A204.1 (cell line): ENCODE results near the gene PRKCA.
A peak's percentile ranks its signal among the peaks of the same experiment; 100 is the strongest.
"Not testable (repeated sequence)": the region's sequence is repeated elsewhere in the genome, so short reads cannot be mapped to it uniquely, and the experiment has no call there.

Experiments used
- FAIRE-seq: peaks from 2 replicates; lab custom pipeline; 2012; peaks lifted over from hg19 to GRCh38; lab: Jason Lieb, UNC

PRKCA gene

DNA sequence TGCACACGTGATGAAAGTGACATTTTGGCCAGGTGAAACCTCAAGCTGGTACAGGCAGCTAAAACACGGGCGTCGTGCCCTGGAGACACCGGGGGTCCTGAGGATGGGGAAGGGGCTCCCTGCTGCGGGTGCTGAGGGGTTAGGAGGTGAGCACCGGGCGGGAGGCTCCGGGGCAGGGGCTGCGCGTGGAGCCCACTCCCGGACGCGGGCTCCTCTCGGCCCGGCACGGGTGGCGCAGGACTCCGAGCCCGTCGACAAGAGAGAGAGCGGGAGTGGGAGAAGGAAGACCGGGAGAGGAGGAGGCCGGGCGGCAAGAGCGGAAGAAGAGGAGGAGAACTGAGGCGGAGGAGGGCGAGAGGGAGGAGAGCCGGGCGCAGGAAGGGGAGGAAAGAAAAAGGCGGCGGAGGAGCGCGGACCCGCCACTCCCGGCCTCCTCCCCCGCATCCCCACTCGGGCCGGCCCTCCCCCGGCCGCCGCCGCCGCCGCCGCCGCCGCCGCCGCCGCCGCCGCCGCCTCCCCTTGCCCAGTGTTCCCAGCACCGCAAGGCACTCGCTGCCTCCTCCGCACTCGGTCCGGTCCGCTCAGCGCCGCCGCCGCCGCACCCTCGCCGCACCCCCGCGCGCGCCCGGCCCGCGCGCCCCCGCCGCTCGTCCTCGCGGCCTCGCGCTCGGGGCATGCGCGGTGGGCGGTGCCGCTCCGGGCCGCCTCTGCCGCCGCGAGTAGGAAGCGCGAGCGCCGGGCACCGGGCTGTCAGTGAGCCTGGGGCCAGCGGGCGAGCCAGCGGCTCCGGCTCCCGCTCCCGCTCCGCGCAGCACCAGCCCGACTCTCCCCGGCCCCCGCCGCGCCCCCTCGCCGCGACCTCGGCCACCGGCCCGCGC, at the start of gene PRKCA:
PRKCA (plus strand) TSS at position 750 of the 878 bp plus-strand sequence.
- FAIRE-seq, result no peak

- not testable (repeated sequence) for FAIRE-seq
Measured at GRCh38 chr17:66253458-66253857, 49.0 kb upstream of the PRKCA start.

DNA sequence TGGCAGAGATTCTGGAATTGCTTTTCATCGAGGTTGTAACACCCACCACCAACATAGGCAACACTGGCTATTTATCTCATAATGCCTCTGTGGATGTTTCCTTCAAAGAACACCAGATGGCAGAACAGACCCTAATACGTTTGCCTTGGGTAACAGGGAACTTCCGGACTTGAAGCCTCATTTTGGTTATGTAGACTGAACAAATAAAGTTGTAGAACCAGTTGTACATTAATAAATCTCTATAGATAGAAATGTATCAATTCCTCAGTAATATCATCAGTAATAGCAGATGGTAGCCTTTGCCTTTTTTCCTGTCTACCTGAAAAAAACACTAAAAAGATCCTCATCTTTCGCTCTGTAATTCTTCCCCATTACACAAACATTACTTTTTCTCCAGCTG, 47.3 kb upstream of the PRKCA start:
- peak; percentile 94 for FAIRE-seq

- no peak for FAIRE-seq
Measured at GRCh38 chr17:66255527-66255971, 46.9 kb upstream of the PRKCA start.

DNA sequence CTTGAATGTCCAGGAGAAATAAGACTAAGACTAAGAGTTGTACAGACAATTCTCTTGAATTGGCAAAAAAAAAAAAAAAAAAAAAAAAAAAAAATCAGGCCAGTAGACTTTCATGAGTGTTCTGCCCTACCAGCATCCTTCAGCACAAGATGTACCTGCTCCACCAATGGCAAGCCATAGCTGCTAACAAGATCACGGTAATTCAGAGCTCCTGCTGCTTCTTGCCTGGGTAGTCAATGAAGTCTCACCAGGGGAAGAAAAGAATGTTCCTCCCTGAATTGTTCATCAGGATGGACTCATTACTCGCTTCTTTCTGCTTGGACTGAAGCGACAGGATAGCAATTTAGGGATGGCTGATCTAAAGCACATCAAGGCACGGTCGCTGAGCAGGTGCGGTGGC, 42.1 kb upstream of the PRKCA start:
- no peak for FAIRE-seq

GRCh38 chr17:66260688-66261087, 41.7 kb upstream of the PRKCA start:
- FAIRE-seq, result no peak

GRCh38 chr17:66262767-66263166, 39.6 kb upstream of the PRKCA start:
- no peak for FAIRE-seq

DNA sequence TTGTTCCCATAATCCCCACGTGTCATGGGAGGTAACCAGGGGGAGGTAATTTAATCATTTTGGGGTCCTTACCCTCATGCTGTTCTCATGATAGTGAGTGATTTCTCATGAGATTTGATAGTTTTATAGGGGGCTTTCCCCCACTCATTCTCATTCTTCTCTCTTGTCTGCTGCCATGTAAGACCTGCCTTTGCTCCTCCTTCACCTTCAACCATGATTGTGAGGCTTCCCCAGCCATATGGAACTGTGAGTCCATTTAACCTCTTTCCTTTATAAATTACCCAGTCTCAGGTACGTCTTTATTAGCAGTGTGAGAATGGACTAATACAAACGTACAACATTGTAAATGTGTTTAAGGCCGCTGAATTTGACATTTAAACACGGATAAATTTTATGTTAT, 37.7 kb upstream of the PRKCA start:
- no peak for FAIRE-seq

DNA sequence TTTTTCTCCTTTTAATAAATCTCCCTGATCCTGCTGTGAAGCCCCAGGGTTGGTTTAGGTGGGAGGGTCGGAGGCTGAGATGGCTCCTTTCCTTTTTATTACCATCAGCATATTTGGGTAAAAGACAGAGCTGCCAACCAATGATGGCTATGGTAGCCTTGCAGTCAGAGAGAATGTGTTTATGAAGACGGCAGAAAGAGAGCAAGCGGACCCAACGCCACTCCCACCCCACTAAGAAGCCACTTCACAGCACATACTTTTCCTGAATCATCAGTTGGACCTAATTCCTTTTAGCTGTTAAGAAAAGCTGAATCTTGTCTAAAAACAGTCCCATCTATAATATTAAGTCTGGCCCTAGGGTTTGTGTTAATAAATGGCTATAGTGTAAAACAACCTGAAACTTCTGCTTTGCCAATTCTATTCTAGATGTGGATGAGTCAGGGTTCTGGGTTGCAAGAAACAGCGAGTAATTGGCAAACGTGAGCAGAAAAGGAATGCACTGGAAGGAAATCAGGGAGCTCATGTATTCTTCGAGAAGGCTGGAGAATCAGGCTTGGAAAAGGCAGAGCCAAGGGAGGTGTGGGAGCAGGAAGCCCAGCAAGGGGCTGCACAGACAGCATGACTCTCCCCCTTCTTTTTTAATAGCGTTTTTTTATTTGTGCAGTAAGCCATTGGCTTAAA, 34.0 kb upstream of the PRKCA start:
- FAIRE-seq, result no peak

DNA sequence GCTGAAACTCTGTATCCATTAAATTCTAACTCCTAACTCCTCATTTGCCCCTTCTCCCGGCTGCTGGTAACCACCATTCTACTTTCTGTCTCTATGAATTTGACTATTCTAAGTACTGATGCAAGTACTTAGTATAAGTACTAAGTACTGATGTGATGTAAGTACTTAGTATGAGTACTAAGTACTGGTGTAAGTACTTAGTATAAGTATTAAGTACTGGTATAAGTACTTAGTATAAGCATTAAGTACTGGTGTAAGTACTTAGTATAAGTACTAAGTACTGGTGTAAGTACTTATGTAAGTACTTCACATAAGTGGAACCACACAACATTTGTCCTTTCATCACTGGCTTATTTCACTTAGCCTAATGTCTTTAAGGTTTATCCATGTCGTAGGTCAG, 32.3 kb upstream of the PRKCA start:
- FAIRE-seq, result no peak

- FAIRE-seq, result no peak
Measured at GRCh38 chr17:66271512-66271911, 30.9 kb upstream of the PRKCA start.

DNA sequence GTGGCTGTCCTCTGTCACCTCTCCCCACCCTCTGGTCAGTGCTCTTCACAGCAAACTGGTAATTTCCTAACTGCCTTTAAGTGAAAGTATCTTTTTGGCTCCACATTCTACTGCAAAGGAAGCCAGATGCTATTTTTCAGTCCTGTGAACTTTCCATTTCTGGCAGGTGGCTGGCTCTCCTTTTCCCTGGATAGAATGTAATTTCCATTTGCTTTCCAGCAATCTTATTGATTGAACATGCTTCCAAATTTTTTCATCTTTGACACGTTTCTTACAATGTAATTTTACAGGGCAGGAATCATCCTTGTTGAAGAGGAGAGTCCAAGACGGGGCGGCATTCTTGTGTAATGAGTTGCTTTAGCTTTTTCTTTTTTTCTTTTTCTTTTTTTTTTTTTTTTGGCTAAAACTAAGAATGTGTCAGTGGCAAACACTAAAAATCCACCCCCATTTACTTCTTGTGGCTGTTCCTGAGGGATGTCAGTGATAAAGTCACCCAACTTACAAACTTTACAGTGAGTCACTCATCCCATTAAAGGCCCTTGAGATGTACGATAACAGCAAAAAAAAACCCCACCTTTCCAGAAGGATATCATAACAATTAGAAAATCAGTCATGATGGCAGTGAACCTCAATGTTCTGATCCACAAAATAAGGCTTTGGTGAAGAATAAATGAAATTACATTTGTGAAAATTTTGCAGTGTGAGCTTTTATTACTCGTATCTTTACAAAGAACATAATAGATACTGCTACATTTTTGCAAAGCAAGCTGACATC, 29.4 kb upstream of the PRKCA start:
- FAIRE-seq, result no peak

GRCh38 chr17:66273586-66273848, 28.9 kb upstream of the PRKCA start:
- no peak for FAIRE-seq

DNA sequence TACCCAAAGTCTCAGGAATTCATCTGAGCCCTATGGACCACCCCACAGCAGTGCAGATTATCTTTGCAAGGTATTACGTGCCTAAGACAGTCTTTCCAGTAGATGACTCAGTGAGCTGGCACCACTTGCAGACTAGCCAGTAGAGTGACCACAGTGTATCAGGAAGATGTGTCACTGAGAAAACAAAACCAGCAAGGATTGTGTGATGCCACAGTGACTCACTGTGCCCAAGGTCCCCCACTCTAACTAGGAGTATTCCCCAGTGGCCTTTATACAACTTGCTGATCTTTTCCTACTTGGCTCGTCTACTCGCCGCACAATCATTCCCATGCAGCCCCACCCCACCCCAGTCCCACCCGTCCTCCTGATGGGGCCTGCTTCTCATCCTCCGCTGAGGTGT, 26.8 kb upstream of the PRKCA start:
- no peak for FAIRE-seq

GRCh38 chr17:66276328-66276937, 26.0 kb upstream of the PRKCA start:
- no peak for FAIRE-seq

GRCh38 chr17:66277191-66277590, 25.2 kb upstream of the PRKCA start:
- FAIRE-seq, result no peak

GRCh38 chr17:66281661-66282369, 20.6 kb upstream of the PRKCA start:
- FAIRE-seq, result no peak

DNA sequence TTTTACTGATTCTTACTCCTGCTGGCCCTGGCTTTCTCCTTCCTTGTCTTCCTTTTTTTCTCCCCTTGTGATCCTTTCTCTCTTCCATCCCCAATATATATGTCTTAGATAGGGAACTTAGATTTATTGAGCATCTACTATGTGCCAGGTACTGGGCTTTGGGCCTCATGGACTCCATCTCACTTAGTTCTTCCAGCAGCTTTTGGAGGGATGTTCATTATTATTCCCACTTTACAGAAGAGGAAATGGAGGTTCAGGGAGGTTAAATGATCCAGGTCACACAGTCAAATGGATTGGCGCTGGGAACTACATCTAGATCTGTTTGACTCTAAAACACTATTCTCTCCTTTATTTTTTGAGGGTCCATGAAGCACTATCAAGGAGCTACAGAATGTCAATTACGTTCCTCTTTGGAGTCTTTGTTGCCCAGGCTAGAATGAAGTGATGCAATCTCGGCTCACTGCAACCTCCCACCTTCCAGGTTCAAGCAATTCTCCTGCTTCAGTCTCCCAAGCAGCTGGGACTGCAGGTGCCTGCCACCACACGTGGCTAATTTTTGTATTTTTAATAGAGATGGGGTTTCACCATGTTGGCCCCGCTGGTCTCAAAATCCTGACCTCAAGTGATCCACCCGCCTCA, 19.0 kb upstream of the PRKCA start:
- no peak for FAIRE-seq

DNA sequence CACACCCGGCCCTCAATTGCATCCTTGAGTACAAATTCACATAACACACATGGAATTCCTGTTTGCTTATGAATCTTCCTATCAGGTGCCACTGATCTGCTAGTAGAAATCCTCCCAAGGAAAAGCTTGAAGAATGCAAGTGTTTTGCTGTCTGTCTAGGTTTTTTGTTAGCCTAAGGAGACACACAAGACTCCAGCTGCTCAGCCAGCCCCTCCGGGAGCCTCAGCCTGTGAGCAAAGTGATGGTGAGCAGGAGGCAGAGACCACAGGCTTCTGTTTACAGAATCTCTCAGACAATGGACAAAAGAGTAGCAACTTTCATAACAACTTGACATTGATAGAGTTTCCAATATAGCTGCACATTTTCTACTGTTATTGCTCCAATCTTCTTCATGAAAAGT, 18.4 kb upstream of the PRKCA start:
- no peak for FAIRE-seq

GRCh38 chr17:66285149-66285548, 17.3 kb upstream of the PRKCA start:
- no peak for FAIRE-seq

- no peak for FAIRE-seq
Measured at GRCh38 chr17:66287911-66288310, 14.5 kb upstream of the PRKCA start.
